Fibroblast of pulmonary artery (primary cell): ENCODE data around the gene LEKR1.
A peak's percentile ranks its signal among the peaks of the same experiment; 100 is the strongest.

Experiments
- DNase-seq: peaks from one replicate; pipeline ENCODE4 v3.0.0-alpha.2; 2010; ENCODE audit warnings: low read depth
- H3K4me3 ChIP-seq: replicated peaks from 2 replicates; pipeline ENCODE4 v1.5.1; 2011; ENCODE audit warnings: low read depth, mild to moderate bottlenecking, control low read depth, low read length, moderate library complexity
- TF ChIP-seq, protein P1 (sequence below): IDR thresholded peaks from 2 replicates; pipeline ENCODE4 v1.5.1; 2011; ENCODE audit warnings: mild to moderate bottlenecking, control low read depth, low read length, inconsistent platforms; ENCODE audit errors: missing control alignments

Gene LEKR1

GRCh38 chr3:156978481-156978961 lies 152.4 kb downstream of the LEKR1 start:
- TF ChIP-seq, protein P1, sequence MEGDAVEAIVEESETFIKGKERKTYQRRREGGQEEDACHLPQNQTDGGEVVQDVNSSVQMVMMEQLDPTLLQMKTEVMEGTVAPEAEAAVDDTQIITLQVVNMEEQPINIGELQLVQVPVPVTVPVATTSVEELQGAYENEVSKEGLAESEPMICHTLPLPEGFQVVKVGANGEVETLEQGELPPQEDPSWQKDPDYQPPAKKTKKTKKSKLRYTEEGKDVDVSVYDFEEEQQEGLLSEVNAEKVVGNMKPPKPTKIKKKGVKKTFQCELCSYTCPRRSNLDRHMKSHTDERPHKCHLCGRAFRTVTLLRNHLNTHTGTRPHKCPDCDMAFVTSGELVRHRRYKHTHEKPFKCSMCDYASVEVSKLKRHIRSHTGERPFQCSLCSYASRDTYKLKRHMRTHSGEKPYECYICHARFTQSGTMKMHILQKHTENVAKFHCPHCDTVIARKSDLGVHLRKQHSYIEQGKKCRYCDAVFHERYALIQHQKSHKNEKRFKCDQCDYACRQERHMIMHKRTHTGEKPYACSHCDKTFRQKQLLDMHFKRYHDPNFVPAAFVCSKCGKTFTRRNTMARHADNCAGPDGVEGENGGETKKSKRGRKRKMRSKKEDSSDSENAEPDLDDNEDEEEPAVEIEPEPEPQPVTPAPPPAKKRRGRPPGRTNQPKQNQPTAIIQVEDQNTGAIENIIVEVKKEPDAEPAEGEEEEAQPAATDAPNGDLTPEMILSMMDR, result no peak
- DNase-seq, result no peak
- H3K4me3 ChIP-seq, result no peak overlapping the region

GRCh38 chr3:156981005-156981404 lies 154.9 kb downstream of the LEKR1 start:
- TF ChIP-seq, protein P1, result no peak
- DNase-seq, result no peak
- H3K4me3 ChIP-seq, result no peak overlapping the region

GRCh38 chr3:156983559-156983958 lies 157.4 kb downstream of the LEKR1 start:
- no peak for DNase-seq
- TF ChIP-seq, protein P1, result no peak
- no peak overlapping the region for H3K4me3 ChIP-seq

- no peak for DNase-seq
- H3K4me3 ChIP-seq, result no peak overlapping the region
- TF ChIP-seq, protein P1, result no peak
These were observed 159.6 kb downstream of the LEKR1 start for GRCh38 chr3:156985711-156986110.

GRCh38 chr3:156987946-156988345 lies 161.8 kb downstream of the LEKR1 start:
- H3K4me3 ChIP-seq, result no peak overlapping the region
- DNase-seq, result no peak
- TF ChIP-seq, protein P1, result no peak

DNA sequence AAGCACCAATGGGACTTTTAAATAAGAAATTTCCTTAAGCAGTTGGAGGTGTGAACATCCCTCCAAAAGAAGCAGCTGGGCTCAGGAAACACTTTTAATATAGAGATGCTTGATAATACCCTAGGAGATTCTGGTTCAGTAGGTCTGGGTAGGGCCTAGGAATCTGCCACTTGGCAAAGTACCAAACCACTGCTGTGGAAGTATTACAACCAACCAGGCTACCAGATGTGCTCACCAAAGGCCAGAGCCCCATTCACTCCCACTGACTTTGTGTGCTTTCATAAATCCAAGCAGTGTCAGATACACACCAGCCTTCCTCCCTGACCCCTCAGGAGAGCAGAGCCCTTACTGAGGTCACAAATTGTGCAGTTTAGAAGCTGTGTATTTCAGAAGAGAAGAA lies 171.2 kb downstream of the LEKR1 start:
- TF ChIP-seq, protein P1, result no peak
- DNase-seq, result peak; percentile 36
- H3K4me3 ChIP-seq, result no peak overlapping the region

DNA sequence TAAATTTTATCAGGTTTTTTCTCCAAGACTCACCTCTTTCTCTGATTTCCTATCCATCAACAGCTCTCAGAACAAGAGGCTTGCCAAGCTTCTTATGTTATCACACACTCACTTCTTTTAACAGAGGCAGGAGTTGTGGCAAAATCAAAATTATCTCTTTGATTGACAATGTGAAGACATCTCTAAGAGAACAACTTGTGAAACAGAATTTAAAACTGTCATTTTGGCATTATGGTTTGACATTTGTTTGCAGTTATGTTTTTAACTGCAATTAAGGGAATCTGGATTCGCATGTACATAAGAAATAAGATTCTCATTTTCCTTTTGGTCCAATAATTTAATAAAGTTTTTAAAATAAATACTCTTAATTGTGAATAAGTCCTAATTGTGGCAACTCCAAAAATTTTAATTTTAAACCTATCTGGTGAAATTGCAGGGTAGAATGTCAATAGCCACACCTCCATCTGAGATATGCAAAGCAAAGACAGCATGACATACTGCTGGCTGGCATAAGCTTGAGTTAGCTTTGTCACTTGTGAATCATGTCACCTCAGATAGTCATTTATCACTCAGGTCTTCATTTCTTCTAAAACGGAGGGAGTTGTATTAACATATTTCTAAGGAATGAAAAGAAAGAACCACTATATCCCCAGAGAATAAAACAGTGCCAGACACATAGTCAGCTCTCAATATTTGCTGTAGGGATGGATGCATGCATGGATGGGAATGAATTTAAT lies 175.2 kb downstream of the LEKR1 start:
- no peak for DNase-seq
- TF ChIP-seq, protein P1, result no peak
- H3K4me3 ChIP-seq, result no peak overlapping the region
